Hepatocyte (in vitro differentiated cells): ENCODE results near the gene PTPRM. TPM values are rescaled to one million over a fixed set of nuclear protein-coding genes. Genes with fewer than 3 reads are reported as not detected.

Source experiments
- DNase-seq: peaks from one replicate; pipeline ENCODE4 v3.0.0-alpha.2; 2016; ENCODE audit warnings: low spot score
- H2AFZ ChIP-seq: fragments of 200-600 bp; sonication (generic); 2 replicates; pipeline ENCODE4 v1.6.0; 2016; ENCODE audit warnings: antibody characterized with exemption, mild to moderate bottlenecking
- H3K27ac ChIP-seq: fragments of 200-600 bp; sonication (generic); 2 replicates; pipeline ENCODE4 v1.5.1; 2016; ENCODE audit warnings: mild to moderate bottlenecking
- H3K27me3 ChIP-seq: fragments of 200-600 bp; sonication (generic); 2 replicates; pipeline ENCODE4 v1.6.1; 2016
- H3K36me3 ChIP-seq: fragments of 200-600 bp; sonication (generic); replicated peaks from 2 replicates; pipeline ENCODE4 v1.5.1; 2016; ENCODE audit warnings: low read depth; ENCODE audit not compliant: insufficient read depth
- H3K4me1 ChIP-seq: fragments of 200-600 bp; sonication (generic); 2 replicates; pipeline ENCODE4 v1.5.1; 2016; ENCODE audit warnings: mild to moderate bottlenecking, moderate library complexity; ENCODE audit not compliant: insufficient read depth
- H3K4me2 ChIP-seq: fragments of 200-600 bp; sonication (generic); 2 replicates; pipeline ENCODE4 v1.6.0; 2016
- H3K4me3 ChIP-seq: fragments of 200-600 bp; sonication (generic); 2 replicates; pipeline ENCODE4 v1.5.1; 2016; ENCODE audit warnings: mild to moderate bottlenecking
- H3K79me2 ChIP-seq: fragments of 200-600 bp; sonication (generic); 2 replicates; pipeline ENCODE4 v1.6.0; 2017; ENCODE audit warnings: mild to moderate bottlenecking
- H3K9me2 ChIP-seq: fragments of 200-600 bp; sonication (generic); replicated peaks from 2 replicates; pipeline ENCODE4 v1.6.0; 2017; ENCODE audit warnings: mild to moderate bottlenecking; ENCODE audit not compliant: insufficient read depth
- H3K9me3 ChIP-seq: fragments of 200-600 bp; sonication (generic); 2 replicates; pipeline ENCODE4 v1.5.1; 2016; ENCODE audit warnings: low read depth, mild to moderate bottlenecking
- H4K20me1 ChIP-seq: fragments of 200-600 bp; sonication (generic); 2 replicates; pipeline ENCODE4 v1.6.0; 2016; ENCODE audit warnings: mild to moderate bottlenecking; ENCODE audit not compliant: insufficient read depth, poor library complexity, severe bottlenecking
- EZH2 ChIP-seq: fragments of 200-600 bp; sonication (generic); IDR thresholded peaks from 2 replicates; pipeline ENCODE4 v1.6.1; 2016; ENCODE audit warnings: antibody characterized with exemption, mild to moderate bottlenecking, borderline replicate concordance
- EZH2phosphoT487 ChIP-seq: fragments of 200-600 bp; sonication (generic); IDR thresholded peaks from one replicate; pipeline ENCODE4 v1.6.1; 2018; ENCODE audit warnings: antibody characterized with exemption, mild to moderate bottlenecking, low read depth, moderate library complexity; ENCODE audit not compliant: unreplicated experiment, severe bottlenecking
- WGBS: methylation state at CpG from one replicate; pipeline ENCODE4 v1.1.6; 2016; ENCODE audit warnings: low lambda C conversion rate; ENCODE audit errors: missing lambda C conversion rate; 5-methylcytosine and 5-hydroxymethylcytosine counted together
- polyA plus RNA-seq: library from polyadenylated mRNA; unstranded; fragments of >200 nt; fragmentation: Nextera tagmentation; extraction: Ambion mirVana; gene quantifications from 2 replicates; pipeline ENCODE4 v1.2.1, GENCODE V29; 2016
- total RNA-seq: library from RNA; depleted of rRNA; stranded (reverse); fragments of >200 nt; gene quantifications from 2 replicates; pipeline ENCODE4 v1.2.3, GENCODE V29; 2014
- TF ChIP-seq, protein P1 (sequence below): fragments of 200-600 bp; sonication (generic); IDR thresholded peaks from 2 replicates; pipeline ENCODE4 v1.5.1; 2016; ENCODE audit warnings: antibody characterized with exemption, mild to moderate bottlenecking; ENCODE audit not compliant: poor library complexity

Gene PTPRM
- total and polyA plus RNA-seq, 2 experiments from 2014 or later: 26.1 to 47.4 TPM

DNA sequence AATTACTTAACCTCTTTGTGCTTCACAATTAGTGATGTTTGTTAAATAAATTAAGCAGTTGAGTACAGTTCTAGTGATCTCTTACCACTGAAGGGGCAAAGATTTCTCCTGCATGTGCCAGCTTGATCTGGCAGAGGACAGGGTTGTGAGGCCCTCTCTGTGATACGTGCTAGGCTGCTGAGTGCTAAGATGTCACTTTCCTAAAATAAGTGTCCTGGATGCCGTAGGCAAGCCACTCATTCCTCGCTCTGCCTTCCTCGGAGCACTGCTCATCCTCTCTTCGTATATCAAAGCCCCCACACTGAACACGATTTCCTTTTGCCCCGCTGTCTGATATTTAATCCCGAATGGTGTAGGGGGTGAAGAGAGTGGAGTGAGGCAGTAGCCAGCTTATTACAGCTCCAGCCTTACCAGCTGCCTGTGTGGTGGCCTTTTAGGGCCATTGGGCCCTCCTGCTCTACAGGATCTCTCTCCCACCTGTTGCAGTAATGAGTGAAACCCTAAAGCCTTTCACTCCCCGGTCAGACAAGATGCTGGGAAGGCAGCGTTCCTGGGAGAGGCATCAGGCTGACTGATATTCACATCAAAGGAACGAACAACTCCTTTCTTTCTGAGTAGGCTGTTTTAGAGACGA is 40.5 kb downstream of the PTPRM start:
- Histone ChIP-seq H3K4me2 (no peak overlapping the region), H3K9me3 (no peaks in the 10 kb centered on the region), H2AFZ (no peak overlapping the region), H3K4me1 (no peaks in the 10 kb centered on the region), H3K4me3 (no peak overlapping the region), H3K36me3 (no peaks in the 10 kb centered on the region), H4K20me1 (peaks cover 10% of the 10 kb centered on the region), H3K27ac (no peak overlapping the region), H3K79me2 (peaks cover 67% of the 10 kb centered on the region), H3K9me2 (no peaks in the 10 kb centered on the region), H3K27me3 (no peaks in the 10 kb centered on the region)
- TF ChIP-seq, protein P1, sequence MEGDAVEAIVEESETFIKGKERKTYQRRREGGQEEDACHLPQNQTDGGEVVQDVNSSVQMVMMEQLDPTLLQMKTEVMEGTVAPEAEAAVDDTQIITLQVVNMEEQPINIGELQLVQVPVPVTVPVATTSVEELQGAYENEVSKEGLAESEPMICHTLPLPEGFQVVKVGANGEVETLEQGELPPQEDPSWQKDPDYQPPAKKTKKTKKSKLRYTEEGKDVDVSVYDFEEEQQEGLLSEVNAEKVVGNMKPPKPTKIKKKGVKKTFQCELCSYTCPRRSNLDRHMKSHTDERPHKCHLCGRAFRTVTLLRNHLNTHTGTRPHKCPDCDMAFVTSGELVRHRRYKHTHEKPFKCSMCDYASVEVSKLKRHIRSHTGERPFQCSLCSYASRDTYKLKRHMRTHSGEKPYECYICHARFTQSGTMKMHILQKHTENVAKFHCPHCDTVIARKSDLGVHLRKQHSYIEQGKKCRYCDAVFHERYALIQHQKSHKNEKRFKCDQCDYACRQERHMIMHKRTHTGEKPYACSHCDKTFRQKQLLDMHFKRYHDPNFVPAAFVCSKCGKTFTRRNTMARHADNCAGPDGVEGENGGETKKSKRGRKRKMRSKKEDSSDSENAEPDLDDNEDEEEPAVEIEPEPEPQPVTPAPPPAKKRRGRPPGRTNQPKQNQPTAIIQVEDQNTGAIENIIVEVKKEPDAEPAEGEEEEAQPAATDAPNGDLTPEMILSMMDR: no peak
- TF ChIP-seq EZH2 (no peak), EZH2phosphoT487 (no peak)
- 88% methylated on average over 12 of the region's 12 CpGs for WGBS
- no peak for DNase-seq

DNA sequence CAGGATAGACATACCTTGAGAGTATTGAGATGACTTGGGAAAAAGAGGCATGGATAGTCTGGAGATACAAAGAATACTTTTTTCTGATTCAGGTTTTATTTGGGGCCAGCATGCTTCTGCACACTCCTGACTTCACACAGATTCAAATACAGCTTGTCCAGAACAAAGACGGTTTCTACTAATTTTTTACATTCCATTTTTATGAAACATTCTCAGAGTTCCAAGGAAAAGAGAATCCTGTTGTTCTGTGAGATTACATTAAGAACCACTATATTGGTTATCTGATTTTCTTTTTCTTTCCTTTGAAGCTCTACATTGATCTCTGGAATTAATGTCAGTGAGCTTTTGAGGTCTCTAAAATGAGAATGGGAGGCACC is 41.0 kb downstream of the PTPRM start:
- Histone ChIP-seq H3K4me1 (no peaks in the 10 kb centered on the region), H2AFZ (no peak overlapping the region), H4K20me1 (peaks cover 10% of the 10 kb centered on the region), H3K9me3 (no peaks in the 10 kb centered on the region), H3K79me2 (peaks cover 71% of the 10 kb centered on the region), H3K4me3 (no peak overlapping the region), H3K27ac (no peak overlapping the region), H3K36me3 (no peaks in the 10 kb centered on the region), H3K4me2 (no peak overlapping the region), H3K27me3 (no peaks in the 10 kb centered on the region), H3K9me2 (no peaks in the 10 kb centered on the region)
- TF ChIP-seq, protein P1: no peak
- TF ChIP-seq EZH2phosphoT487 (no peak), EZH2 (no peak)
- WGBS: 69% methylated on average over 1 of the region's 1 CpG
- DNase-seq: no peak

DNA sequence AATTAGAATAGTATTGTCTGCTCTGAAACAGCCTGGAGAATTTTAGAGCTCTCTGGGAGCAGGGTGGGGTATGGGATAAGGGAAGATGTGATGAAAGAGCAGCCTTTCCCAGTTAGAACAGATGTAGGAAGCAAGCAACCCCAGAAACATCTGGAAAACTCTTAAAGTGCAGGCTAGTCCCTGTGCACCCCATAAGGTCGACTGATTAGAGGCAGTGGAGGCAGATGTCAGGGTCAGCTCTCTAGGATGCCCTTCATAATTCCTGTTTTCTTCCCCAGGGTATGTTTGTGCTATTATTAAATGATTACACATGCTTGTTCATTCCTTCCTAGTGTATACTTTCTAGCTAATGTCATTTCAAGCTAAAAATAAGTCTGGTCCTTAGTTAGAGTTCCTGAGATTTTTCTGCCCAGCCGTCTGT is 41.7 kb downstream of the PTPRM start:
- H3K27me3 ChIP-seq: no peaks in the 10 kb centered on the region
- WGBS: 62% methylated on average over 2 of the region's 2 CpGs
- H3K4me3 ChIP-seq: no peak overlapping the region
- no peak for DNase-seq
- H3K9me2 ChIP-seq: no peaks in the 10 kb centered on the region
- no peak overlapping the region for H3K4me2 ChIP-seq
- no peaks in the 10 kb centered on the region for H3K36me3 ChIP-seq
- TF ChIP-seq, protein P1: no peak
- TF ChIP-seq EZH2: no peak
- no peak for TF ChIP-seq EZH2phosphoT487
- H4K20me1 ChIP-seq: peaks cover 10% of the 10 kb centered on the region
- peaks cover 73% of the 10 kb centered on the region for H3K79me2 ChIP-seq
- H3K9me3 ChIP-seq: no peaks in the 10 kb centered on the region
- H2AFZ ChIP-seq: no peak overlapping the region
- H3K4me1 ChIP-seq: no peaks in the 10 kb centered on the region
- no peak overlapping the region for H3K27ac ChIP-seq
